CD14-positive monocyte (primary cell): ENCODE measurements around the gene GALNT18. TPM values are rescaled to one million over a fixed set of nuclear protein-coding genes. Genes with fewer than 3 reads are reported as not detected.

Source experiments
- DNase-seq, 3 donors: peaks; one replicate each; pipeline ENCODE4 v3.0.0-alpha.2; 2011 to 2022
- H2AFZ ChIP-seq: 2 replicates; pipeline ENCODE4 v1.6.0; 2012; ENCODE audit warnings: mild to moderate bottlenecking, low read depth, low read length, inconsistent platforms; ENCODE audit not compliant: insufficient read depth, poor library complexity, severe bottlenecking
- H3K27ac ChIP-seq, 2 donors: 1 replicate in 1 of 2; 2 replicates in 1 of 2; pipeline ENCODE4 v1.5.1; 2012 to 2013; ENCODE audit warnings: low read length in 2 of 2, control low read depth in 1 of 2, inconsistent platforms in 1 of 2, low read depth in 1 of 2, mild to moderate bottlenecking in 1 of 2
- H3K27me3 ChIP-seq, 2 donors: one replicate each; pipeline versions ENCODE4 v1.6.0 to v1.6.1; 2011 to 2013; ENCODE audit warnings: low read length in 2 of 2; ENCODE audit not compliant: control insufficient read depth in 2 of 2, insufficient read depth in 2 of 2
- H3K36me3 ChIP-seq, 2 donors: replicated peaks in 1 of 2; 1 replicate in 1 of 2; 2 replicates in 1 of 2; pipeline versions ENCODE4 v1.5.1 to v1.6.1; 2012 to 2013; ENCODE audit warnings: low read length in 2 of 2, control low read depth in 1 of 2, inconsistent platforms in 1 of 2, mild to moderate bottlenecking in 1 of 2; ENCODE audit not compliant: insufficient read depth in 2 of 2, control insufficient read depth in 1 of 2
- H3K4me1 ChIP-seq, 2 donors: 1 replicate in 1 of 2; 2 replicates in 1 of 2; pipeline versions ENCODE4 v1.5.1 to v1.6.1; 2012 to 2013; ENCODE audit warnings: low read length in 2 of 2, control low read depth in 1 of 2, inconsistent platforms in 1 of 2, mild to moderate bottlenecking in 1 of 2, moderate library complexity in 1 of 2; ENCODE audit not compliant: insufficient read depth in 2 of 2, control insufficient read depth in 1 of 2
- H3K4me2 ChIP-seq: replicated peaks from 2 replicates; pipeline ENCODE3; 2012; ENCODE audit warnings: low read length, moderate library complexity, mild to moderate bottlenecking; ENCODE audit not compliant: poor library complexity, severe bottlenecking; ENCODE audit errors: extremely low read depth
- H3K4me3 ChIP-seq, 3 experiments: fragments of 200-600 bp in 1 of 3; sonication (generic) in 1 of 3; replicated peaks in 1 of 3; 1 replicate in 2 of 3; 2 replicates in 1 of 3; pipeline ENCODE4 v1.5.1; 2011 to 2013; ENCODE audit warnings: low read length in 3 of 3, mild to moderate bottlenecking in 3 of 3, control low read depth in 2 of 3, low read depth in 2 of 3, inconsistent platforms in 1 of 3, moderate library complexity in 1 of 3
- H3K79me2 ChIP-seq: 2 replicates; pipeline ENCODE4 v1.6.0; 2012; ENCODE audit warnings: mild to moderate bottlenecking, control low read depth, inconsistent platforms, low read length, moderate library complexity; ENCODE audit not compliant: insufficient read depth
- H3K9ac ChIP-seq: 2 replicates; pipeline ENCODE4 v1.6.0; 2017; ENCODE audit warnings: low read length, mild to moderate bottlenecking; ENCODE audit not compliant: insufficient read depth, poor library complexity, severe bottlenecking
- H3K9me3 ChIP-seq, 2 donors: replicated peaks in 1 of 2; 1 replicate in 1 of 2; 2 replicates in 1 of 2; pipeline versions ENCODE4 v1.5.1 to v1.6.1; 2012 to 2013; ENCODE audit warnings: low read length in 2 of 2, control low read depth in 1 of 2; ENCODE audit not compliant: control insufficient read depth in 1 of 2, insufficient read depth in 1 of 2
- H4K20me1 ChIP-seq: 2 replicates; pipeline ENCODE4 v1.6.0; 2012; ENCODE audit warnings: mild to moderate bottlenecking, low read length, control low read depth, moderate library complexity; ENCODE audit not compliant: insufficient read depth
- H3K27ac Mint-ChIP-seq, 7 donors: one replicate each; pipeline ENCODE4 v1.8.0; 2020; ENCODE audit warnings: mild to moderate bottlenecking in 7 of 7, mixed read lengths in 7 of 7, moderate library complexity in 6 of 7, inconsistent platforms in 2 of 7
- H3K27me3 Mint-ChIP-seq, 3 donors: one replicate each; pipeline ENCODE4 v1.8.0; 2021 to 2022; ENCODE audit warnings: low read depth in 3 of 3, mild to moderate bottlenecking in 3 of 3, mixed read lengths in 3 of 3, moderate library complexity in 3 of 3, inconsistent platforms in 1 of 3
- H3K36me3 Mint-ChIP-seq, 2 donors: one replicate each; pipeline ENCODE4 v1.8.0; 2020; ENCODE audit warnings: mixed read lengths in 2 of 2, inconsistent platforms in 1 of 2, mild to moderate bottlenecking in 1 of 2
- H3K4me1 Mint-ChIP-seq: one replicate; pipeline ENCODE4 v1.8.0; 2020; ENCODE audit warnings: mild to moderate bottlenecking, mixed read lengths
- H3K4me3 Mint-ChIP-seq, 2 donors: one replicate each; pipeline ENCODE4 v1.8.0; 2020; ENCODE audit warnings: mild to moderate bottlenecking in 2 of 2, mixed read lengths in 2 of 2, moderate library complexity in 1 of 2
- H3K9me3 Mint-ChIP-seq, 7 donors: one replicate each; pipeline ENCODE4 v1.8.0; 2020 to 2022; ENCODE audit warnings: mixed read lengths in 7 of 7, mild to moderate bottlenecking in 6 of 7, moderate library complexity in 6 of 7, inconsistent platforms in 2 of 7
- CTCF ChIP-seq: fragments of 200-600 bp; IDR thresholded peaks from one replicate; pipeline ENCODE4 v1.8.0; 2022; ENCODE audit warnings: antibody characterized with exemption, mild to moderate bottlenecking
- WGBS: methylation state at CpG from one replicate; pipeline ENCODE4 v1.1.5; 2013; ENCODE audit warnings: missing lambda C conversion rate; ENCODE audit not compliant: insufficient coverage; 5-methylcytosine and 5-hydroxymethylcytosine counted together
- intact Hi-C, 2 donors: fragments of 100-400 bp; cut with micrococcal nuclease; formaldehyde crosslinking; loops; one replicate each; pipeline versions ENCODE4 v1.15.0 to v1.15.1; 2023
- polyA plus RNA-seq, 3 donors: library from polyadenylated mRNA; depleted of rRNA in 1 of 3; unstranded in 2 of 3; stranded (reverse) in 1 of 3; fragments of 300-500 nt in 2 of 3; fragments of >200 nt in 1 of 3; fragmentation: Illumina TruSeq in 2 of 3; gene quantifications; 1 replicate in 2 of 3; 2 replicates in 1 of 3; pipeline ENCODE4 v1.2.3, GENCODE V29; 2012 to 2021

The GALNT18 gene
- polyA plus RNA-seq, 3 donors, result not detected

- Histone ChIP-seq H2AFZ (no peak overlapping the region), H3K4me3 (no peak overlapping the region), H3K79me2 (no peaks in the 10 kb centered on the region), H3K27ac (no peak overlapping the region), H3K27me3 (no peaks in the 10 kb centered on the region), H4K20me1 (no peaks in the 10 kb centered on the region), H3K9ac (no peak overlapping the region), H3K4me1 (no peaks in the 10 kb centered on the region), H3K9me3 (no peaks in the 10 kb centered on the region), H3K36me3 (no peaks in the 10 kb centered on the region), H3K4me2 (no peak overlapping the region)
- Mint-ChIP-seq H3K27me3 (peaks cover 6 to 8% (median 7%) of the 10 kb centered on the region in 3 donors), H3K36me3 (no peaks in the 10 kb centered on the region), H3K4me3 (no peak overlapping the region), H3K9me3 (peaks cover 0 to 3% (median 0%) of the 10 kb centered on the region in 7 donors), H3K27ac (no peak overlapping the region), H3K4me1 (no peaks in the 10 kb centered on the region)
- intact Hi-C loops, result no loop called here
- DNase-seq, result no peak
- WGBS, result 82% methylated on average over 4 of the region's 6 CpGs
- no peak for TF ChIP-seq CTCF
Observed at GRCh38 chr11:11252403-11252802, 369.4 kb downstream of the GALNT18 start.

- Histone ChIP-seq H3K4me2 (no peak overlapping the region), H3K9ac (no peak overlapping the region), H4K20me1 (no peaks in the 10 kb centered on the region), H3K4me1 (no peaks in the 10 kb centered on the region), H3K79me2 (no peaks in the 10 kb centered on the region), H2AFZ (no peak overlapping the region), H3K9me3 (peaks cover 4 to 5% of the 10 kb centered on the region in 2 donors), H3K27me3 (no peaks in the 10 kb centered on the region), H3K4me3 (no peak overlapping the region), H3K27ac (no peak overlapping the region), H3K36me3 (no peaks in the 10 kb centered on the region)
- Mint-ChIP-seq H3K4me3 (no peak overlapping the region), H3K36me3 (no peaks in the 10 kb centered on the region), H3K9me3 (peaks cover 0 to 6% (median 5%) of the 10 kb centered on the region in 7 donors), H3K27me3 (peaks cover 5 to 8% (median 6%) of the 10 kb centered on the region in 3 donors), H3K27ac (no peak overlapping the region), H3K4me1 (no peaks in the 10 kb centered on the region)
- 84% methylated on average over 3 of the region's 4 CpGs for WGBS
- TF ChIP-seq CTCF, result no peak
- no peak for DNase-seq
- intact Hi-C loops, result no loop called here
Observed at GRCh38 chr11:11251394-11251970, 370.3 kb downstream of the GALNT18 start.
